Fibroblast of peridontal ligament (primary cell): ENCODE results near the gene GABBR2.
"Not testable (repeated sequence)": the region's sequence is repeated elsewhere in the genome, so short reads cannot be mapped to it uniquely, and the experiment has no call there.

Source experiments
- DNase-seq: peaks from one replicate; pipeline ENCODE4 v3.0.0-alpha.2; 2010; ENCODE audit errors: extremely low read depth

Gene GABBR2

DNA sequence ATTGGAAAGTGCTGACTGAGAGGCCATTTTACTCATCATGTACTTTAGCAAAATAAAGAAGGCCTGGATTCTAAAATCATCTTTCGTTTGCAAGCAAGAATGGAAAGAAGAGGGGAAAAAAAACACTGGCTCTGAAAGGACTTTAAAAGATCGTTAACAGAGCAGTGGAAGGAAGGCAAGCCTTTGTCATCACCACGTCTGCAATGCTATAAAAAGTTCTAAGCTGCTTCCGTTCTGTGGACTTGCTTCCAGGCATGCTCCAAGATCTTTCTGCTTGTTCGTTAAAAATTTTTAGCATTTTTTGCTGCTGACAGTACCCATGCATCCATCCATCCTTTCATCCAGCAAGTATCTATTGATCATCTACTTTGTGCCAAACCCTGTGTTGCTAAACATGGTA is 226.5 kb downstream of the GABBR2 start:
- no peak for DNase-seq

- no peak for DNase-seq
These were observed 227.1 kb downstream of the GABBR2 start for GRCh38 chr9:98481676-98482075.

DNA sequence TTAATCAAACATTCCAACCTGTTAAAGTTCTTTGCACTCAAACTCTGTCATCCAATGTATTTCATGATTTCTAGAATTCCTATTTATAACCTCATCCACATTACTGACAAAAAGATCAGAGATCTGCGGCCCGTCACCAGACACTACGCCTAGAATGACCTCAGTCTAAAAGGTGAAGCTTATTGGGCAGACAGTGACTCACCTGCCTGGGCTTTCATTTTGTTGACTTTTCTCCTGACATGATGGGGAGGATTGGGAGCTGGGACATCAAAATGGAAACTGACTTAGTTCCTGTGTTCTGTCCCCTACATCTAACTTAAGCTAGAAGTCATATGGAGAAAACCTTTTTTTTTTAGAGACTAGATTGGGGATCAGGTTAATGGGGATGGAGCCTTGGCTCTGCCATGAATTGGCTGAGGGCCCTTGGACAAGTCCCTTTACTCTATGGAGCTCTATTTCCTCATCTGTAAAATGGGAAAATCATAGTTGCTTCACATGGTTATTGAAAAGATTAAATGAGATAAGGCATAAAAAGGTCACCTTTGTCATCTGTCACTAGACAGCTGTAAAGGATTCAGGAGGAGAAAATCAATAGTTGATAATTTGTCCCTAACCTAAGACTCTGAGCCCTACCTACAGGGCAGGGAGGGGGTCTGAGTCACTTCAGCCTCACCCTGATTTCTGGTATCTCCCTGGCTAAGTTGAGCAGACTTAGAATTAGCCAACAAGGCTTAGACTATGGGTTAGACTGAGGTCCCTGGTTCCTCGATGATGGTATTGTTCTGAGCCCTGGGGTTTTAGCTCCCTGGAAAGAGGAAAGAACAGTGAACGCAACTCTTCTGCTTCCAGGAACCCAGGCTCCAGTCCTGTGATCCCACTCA is 228.5 kb downstream of the GABBR2 start:
- DNase-seq = no peak

DNA sequence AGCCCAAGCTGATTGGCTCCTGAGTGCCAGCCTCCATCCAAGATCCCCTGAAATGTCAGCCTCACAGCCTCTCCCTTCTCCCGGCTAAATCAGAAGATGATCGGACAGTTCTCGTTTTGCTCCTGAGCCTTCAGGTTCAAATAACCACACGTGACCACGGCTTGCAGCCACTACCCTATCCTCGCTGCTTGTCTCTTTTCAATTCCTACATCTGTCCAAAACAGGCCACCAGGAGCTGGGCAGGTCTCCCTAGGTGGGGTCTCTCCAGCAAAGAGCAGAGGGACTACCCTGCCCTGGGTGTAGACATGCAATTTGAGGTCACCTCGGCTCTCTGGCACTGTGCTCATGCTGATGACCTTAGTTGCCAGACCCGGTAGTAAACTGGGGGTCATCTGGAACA is 229.3 kb downstream of the GABBR2 start:
- no peak for DNase-seq

DNA sequence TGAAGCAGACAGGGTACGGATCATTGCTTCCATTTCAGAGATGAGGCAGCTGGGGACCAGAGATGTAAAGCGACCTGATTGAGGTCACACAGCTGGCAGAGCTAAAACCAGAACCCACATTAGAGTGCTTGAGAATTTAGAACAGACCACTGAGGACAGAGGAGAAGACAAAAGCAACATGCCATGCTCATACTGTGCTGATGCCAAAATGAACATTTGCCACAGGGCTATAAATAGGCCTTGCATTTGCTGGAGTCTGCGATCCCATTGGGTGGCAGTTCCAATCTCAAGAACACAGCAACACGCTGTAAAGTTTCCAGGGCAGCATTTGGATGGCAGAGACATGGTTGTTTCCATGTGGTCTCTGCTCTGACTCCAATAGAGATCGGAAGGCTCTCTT is 230.9 kb downstream of the GABBR2 start:
- no peak for DNase-seq

- DNase-seq = no peak
These were observed 236.5 kb downstream of the GABBR2 start for GRCh38 chr9:98472216-98472615.

DNA sequence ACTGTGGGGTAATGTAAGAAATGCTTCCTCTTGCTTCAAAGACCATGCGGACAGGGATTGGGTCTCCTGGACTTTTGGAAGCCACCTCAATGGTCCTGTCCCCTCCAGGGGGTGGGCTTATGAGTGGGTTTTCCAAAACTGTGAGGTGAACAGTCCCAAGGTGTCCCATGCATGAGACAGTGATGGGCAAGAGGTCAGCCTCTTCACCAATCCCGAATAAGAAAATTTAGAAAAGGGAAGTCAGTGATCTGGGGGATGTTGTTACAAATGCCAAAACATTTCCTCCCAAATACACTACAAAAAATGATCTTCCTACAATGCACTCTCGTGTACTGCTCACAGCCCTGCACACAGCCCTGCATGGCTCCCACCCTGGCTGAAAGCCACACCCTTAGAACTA is 237.6 kb downstream of the GABBR2 start:
- DNase-seq = no peak

GRCh38 chr9:98468567-98469239 is 240.0 kb downstream of the GABBR2 start:
- DNase-seq = no peak

GRCh38 chr9:98465799-98466198 is 242.9 kb downstream of the GABBR2 start:
- no peak for DNase-seq

- not testable (repeated sequence) for DNase-seq
These were observed 244.5 kb downstream of the GABBR2 start for GRCh38 chr9:98464156-98464690.

DNA sequence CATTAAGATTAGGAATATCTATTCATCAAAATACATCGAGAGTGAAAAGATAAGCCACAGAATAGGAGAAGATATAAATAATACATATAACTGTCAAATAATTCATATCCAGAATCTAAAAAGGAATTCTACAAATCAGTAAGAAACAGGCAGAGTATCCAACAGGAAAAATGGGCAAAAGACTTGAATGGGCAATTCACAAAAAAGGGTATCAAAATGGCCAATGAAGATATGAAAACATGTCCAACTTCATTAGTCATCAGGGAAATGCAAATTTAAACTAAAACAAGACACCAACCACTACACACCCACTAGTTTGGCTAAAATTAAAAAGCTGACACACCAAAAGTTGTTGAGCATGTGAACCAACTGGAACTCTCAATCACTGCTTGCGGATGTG is 246.4 kb downstream of the GABBR2 start:
- no peak for DNase-seq

DNA sequence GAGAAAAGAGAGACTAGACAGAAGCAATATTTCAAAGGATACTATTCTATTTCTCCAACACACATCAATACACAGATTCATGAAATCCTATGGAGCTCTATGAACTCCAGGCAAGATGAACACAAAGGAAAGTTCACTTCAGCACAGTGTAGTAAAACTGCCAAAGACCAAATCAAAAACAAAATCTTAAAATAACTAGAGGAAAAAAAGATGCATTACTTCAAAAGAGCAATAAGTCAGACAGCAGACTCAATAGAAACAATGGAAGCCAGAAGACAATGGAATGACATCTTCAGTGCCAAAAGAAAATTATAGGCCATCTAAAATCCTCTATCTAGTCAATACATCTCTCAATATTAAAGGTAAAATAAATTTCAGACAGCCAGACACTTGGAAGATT is 248.0 kb downstream of the GABBR2 start:
- no peak for DNase-seq

DNA sequence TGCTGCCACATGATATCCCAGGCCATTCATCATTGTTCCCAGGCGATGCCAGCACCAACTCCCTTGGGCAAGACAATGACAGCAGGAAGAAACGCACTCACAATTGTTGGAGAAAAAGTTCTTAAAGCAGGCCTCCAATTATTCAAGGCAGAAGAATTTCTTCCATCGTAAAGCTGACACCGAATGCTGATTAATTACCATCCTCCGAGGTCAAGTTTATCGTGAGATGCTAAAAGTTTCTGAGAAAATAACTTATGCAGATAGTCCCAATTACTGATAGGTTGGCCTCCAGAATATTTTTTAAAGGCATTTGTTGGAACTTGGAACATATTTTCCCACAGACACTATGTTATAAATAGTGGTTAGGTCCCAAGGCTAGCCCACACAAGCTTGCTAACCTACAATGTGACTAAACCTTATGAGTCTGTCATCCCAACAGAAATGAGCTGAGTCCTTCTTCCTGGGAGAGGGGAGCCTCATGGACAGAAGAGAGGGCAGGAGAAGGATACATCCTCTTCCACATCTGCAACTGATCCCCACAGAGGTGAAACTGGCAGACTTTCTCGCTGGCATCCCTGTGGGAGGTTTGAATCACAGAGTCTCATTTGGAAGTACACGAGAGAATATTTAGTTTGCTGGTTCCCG is 250.9 kb downstream of the GABBR2 start:
- DNase-seq = no peak

DNA sequence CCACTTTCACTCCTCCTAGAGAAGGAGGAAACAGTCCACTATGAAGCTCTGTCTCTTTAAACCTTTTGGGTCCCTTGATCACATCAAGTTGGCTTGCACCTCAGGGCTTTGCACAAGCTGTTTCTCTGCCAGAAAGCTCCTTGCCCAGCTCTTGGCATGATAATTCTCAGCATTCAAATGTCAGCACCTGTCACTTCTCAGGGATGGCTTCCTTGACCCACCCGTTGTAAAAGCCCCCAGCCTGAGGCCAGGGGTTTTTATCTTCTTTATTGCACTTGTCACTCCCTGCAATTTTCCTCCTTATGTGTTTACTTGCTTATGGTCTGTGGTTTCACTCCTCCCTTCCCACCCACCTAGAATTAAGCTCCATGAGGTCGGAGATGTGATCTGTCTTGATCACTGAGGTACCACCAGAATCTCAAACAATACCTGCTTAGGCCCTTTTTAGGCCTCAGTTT is 252.6 kb downstream of the GABBR2 start:
- DNase-seq = no peak

- peak; percentile 21 for DNase-seq
These were observed 253.2 kb downstream of the GABBR2 start for GRCh38 chr9:98455256-98456155.

DNA sequence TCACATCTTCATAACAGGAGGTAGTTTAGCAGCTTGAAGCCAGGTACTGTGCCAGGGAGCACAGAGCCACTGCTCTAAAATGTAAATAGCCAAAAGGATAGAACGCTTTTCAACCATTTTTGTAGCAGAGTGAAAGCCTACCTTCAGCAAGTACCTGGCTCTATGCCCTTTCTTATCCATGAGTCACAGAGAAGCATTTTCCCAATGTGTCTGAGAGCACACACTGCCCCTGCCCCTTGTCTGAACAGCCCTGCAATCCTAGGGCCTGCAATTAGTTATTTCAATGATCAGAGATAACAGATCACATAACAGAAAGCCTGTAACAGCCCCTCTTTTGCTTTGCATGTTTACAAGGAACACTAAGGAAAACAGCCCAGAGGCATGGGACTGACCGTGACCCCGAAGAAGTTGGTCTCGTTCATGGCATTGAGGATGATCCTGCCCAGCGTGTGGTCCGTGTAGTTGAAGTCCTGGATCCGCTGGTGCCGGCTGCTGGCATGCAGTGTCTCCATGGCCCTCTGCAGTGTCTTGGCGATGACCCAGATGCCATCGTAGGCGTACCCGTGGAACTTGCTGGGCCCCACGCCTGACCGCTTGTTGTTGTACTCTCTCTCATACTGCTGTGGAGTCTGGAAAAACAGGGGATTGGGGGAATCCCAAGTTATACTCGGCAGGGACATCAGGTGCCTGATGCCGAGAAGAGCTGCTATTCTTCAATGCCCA is 255.0 kb downstream of the GABBR2 start:
- DNase-seq = no peak

GRCh38 chr9:98451576-98451975 is 257.2 kb downstream of the GABBR2 start:
- DNase-seq = no peak

DNA sequence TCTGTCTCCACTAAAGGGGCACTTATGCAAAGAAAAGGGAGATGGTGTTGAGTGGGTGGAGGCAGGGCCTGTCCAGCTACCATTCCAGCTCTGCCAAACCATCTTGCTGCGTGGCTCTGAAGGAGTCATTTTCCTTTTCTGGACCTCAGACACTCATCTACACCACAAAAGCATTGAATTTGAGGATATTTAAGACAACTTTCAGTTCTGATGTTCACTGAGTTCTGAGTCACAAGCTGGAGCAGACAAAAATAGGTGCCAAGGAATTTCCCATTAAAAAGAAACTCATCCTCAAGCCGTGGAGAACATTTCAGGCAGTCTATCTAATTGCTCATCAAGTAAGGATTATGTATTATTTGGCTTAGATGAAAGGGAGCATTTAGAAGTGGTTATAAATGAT is 258.2 kb downstream of the GABBR2 start:
- no peak for DNase-seq

DNA sequence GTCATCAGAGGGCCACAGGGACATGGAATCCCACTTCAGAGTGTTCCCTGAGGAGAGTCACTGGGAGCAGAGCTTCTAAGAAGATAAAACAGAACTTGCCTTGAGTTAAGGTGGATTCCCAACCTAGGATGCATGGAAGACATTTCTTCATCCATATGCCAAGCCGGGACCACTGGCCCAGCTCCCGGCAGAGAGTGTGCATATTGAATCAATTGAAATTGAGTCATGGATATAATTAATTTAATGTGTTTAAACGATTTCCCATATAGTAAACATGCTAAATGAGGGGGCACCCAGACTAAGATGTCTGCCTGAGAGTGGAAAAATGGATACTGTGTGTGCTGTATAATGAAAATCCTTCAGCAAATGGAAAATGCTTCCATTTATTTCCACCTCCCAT is 258.9 kb downstream of the GABBR2 start:
- DNase-seq = no peak

- no peak for DNase-seq
These were observed 263.2 kb downstream of the GABBR2 start for GRCh38 chr9:98445576-98445975.

DNA sequence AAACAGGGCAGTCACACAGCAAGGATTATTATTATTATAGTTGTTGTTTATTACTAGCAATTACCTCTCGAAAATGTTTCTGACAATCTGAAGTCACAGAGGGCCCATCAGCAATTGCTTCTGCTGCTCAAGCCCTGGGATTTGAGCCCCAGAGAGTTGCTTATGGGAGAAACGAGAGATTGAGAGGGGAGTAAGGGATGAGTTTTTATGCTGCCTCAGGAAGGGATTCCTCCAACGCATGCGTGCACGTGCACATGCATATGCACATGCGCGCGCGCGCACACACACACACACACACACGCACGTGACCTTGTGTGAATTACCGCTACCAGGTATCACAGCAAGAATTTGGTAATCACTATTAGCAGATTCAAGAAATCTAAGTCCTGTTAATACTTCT is 264.1 kb downstream of the GABBR2 start:
- no peak for DNase-seq
